Iris pigment epithelial cell (primary cell): ENCODE measurements around the gene SLC25A26.
"Not testable (repeated sequence)": the region's sequence is repeated elsewhere in the genome, so short reads cannot be mapped to it uniquely, and the experiment has no call there.

ENCODE experiments used
- DNase-seq: peaks from one replicate; pipeline ENCODE4 v3.0.0-alpha.2; 2011; ENCODE audit warnings: low read depth

The SLC25A26 gene

DNA sequence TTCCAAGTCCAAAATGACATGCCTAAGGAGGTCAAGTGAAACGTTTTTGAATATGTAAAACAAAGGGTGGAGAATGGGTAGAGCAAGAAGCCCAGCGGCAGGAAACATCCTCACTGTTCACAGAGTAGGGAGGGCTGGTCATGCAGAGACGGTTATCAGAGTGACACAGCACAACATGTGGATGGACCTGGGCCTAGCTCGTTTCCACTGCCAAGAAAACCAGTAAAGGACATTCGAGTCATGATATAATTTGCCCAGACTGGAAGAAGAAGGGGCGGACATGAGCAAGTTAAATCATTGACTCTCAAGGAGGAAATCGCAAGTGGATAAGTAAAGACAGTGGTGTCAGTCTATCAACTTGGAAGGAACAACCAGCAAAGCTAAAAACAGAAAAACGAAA is 190.7 kb downstream of the SLC25A26 start:
- no peak for DNase-seq

DNA sequence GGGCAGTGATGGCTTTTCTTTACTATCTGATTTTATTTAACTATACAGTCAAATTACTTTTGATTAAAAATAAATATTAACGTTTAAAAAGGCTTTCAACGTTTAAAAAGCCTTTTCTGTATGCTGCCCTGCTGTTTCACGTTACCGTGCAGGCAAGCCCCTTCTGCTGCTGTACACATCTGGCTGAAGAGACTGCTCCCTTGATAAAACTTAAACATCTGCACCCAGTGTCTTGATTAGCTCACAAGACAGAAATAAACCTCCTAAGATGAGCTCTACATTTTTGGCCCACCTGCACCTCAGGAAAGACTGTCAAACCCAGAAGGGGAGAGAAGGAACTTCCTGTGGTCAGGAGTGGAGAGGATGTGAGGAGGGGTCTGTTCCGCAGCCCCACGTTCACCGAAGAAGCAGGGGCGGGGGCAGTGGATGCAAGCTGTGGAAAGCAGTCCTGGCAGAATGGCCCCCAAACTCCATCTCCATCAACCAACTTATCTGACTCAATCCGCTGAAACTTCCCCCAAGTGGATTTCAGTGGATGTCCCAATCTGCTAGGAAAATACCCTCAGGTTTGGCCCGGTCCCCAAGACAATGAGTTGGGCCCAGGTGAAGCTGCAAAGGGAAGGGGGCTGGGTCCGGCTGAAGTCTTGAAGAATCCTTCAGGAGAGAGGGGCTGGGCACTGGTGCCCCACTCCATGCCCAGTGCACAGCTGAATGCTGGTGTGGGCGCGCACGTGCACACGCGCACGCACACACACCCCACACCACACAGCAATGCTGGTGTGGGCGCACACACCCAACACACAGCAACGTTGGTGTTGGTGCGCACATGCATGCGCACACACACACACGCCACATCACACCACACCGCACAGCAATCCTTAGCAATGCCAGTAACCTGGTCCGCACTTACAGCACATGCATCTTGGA is 191.4 kb downstream of the SLC25A26 start:
- no peak for DNase-seq

DNA sequence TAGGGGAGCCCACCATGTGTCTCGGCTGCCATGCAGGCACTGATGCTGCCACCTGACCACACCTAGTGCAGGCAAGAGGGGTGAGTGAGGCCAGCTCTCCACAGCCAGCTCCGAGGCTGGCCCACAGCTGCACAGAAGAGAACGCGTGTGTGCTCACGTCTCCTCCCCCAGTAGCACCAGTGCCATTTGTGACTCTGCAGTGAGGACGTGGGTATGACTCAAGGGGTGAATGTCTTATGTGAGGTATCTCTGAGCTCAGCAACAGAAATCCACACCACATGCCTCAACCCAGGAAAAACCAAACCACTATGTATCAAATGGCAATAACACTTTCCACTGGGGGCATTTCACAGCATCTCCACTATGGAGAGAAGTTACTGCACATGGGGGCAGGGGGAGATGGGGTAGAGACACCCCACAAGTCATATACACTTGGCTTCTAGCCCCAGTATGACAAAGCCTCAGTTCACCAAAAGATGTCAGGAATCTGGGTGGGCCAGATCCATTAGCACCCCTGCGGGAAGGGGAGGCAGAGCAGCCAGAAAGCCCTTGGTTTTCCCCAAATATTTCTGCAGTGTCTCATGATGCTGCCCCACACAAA is 192.4 kb downstream of the SLC25A26 start:
- peak; percentile 59 for DNase-seq

DNA sequence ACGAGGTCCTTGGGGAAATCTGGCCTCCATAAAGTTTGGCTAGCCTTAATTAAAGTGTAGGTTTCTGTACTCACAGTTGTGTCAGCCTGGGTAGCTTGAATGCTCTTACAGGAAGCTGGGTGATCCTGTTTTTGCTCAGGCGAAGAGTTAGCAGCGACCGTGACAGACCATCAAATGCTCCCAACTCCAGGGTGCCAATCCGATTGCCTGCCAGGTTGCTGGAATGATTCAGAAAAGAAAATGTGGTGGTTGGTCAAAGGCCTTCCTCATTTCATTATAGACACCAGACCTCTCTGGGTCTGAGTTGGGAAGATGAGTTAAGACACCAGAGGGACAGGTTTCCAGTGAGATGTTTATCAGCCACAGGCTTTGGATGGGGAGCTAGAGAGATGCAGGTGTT is 194.0 kb downstream of the SLC25A26 start:
- no peak for DNase-seq

DNA sequence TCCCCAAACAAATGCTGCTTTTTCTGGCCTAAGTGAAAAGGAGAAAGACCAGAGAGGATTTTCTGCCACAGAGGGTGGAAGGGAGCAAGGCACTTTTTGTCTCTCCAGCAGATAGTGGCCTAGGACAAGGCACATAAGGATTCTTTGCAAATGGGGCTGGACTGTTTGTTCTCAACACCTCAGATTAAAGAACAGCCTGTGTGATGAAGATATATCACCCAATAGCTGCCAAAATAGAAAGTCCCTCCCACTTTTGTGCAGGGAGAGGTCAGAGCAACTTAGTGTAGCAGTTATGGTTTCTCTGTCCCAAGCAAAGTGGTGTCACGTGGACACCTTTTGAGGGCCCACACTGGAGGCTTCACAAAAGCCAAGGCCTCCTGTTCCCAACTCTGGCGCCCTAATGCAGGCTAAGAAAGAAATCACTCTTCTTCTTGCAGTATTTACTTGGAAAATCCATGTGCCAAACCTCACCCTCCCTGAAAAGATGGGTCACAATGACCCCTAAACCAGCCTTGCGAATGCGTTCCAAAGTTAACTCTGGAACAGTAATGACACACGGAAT is 195.1 kb downstream of the SLC25A26 start:
- no peak for DNase-seq

DNA sequence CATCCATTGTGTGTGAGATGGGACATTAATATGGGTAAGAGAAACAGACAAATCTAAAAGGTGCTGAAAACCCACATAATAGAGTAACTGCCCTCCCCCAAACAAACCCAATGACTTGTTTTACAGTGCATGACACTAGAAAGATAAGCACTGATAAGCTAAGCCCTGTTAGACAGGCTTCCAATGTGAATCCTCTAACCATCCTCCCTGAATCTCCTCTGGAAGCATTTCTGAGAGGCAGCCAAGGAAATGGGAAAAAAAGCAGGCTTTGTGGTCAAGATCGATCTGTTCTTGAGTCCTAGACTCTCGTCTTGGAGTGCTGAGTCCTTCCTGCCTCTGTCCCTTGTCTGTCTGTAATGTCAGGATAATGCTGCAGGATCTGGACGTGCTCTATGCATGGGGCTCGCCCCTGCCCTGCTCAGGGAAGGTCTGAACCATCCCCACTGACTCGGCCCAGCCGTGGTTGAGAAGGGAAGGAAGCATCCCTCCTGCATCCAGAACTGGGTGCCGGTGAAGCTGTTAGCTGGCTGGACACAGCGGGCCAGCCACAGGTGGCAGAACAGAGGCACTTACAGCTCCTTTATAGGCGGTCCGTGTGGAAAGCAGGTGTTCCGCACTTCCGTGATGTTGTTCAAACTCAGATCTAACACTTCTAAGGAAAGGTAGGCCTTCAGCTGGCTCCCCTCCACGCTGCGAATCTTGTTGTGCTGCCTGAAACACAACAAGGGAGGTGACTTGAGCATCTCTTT is 195.9 kb downstream of the SLC25A26 start:
- DNase-seq: no peak

DNA sequence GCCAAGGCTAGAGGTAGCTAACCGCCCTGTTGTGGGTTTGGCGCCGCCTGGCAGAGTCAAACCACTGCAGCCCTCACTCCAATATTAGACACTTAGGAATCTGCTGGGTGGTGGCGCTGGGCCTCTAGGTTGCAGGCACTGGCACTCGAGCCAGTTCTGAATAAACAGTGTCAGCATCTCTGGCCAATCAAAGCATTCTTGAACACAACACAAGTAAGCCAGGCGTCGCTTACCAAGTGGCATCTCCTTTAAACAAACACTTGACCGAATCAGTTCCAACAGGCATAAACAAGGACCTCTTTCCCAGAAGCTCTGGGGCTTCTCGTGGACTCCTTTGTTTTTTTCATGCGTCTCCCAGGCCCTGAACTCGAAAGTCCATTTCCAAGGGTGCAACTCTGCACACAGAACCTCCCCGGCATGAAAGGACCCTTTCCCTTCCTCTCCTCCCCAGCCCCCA is 197.7 kb downstream of the SLC25A26 start:
- DNase-seq: no peak

DNA sequence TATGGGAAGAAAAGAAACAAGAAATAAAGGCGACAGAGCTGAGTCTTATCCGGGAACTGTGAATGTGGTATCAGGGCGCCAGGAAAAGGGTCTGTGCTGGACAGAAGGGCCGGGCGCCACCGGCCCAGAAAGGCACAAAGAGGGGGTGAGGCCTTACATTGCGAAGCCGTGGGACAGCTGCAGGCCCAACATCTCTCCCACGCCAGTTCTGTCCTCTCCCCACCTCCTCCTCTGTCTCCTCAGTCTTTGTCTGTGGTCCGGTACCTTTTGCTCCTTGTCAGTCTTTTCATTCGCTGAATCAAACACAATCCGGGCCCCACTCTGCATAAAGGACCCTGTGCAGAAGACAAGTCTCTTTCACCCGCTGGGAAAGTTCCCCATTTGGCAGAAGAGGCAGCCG is 198.2 kb downstream of the SLC25A26 start:
- no peak for DNase-seq

DNA sequence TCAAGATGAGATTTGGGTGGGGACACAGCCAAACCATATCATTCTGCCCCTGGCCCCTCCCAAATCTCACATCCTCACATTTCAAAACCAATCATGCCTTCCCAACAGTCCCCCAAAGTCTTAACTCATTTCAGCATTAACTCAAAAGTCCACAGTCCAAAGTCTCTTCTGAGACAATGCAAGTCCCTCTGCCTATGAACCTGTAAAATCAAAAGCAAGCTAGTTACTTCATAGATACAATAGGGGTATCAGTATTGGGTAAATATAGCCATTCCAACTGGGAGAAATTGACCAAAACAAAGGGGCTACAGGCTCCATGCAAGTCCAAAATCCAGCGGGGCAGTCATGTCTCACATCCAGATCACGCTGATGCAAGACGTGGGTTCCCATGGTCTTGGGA is 200.3 kb downstream of the SLC25A26 start:
- DNase-seq: not testable (repeated sequence)

DNA sequence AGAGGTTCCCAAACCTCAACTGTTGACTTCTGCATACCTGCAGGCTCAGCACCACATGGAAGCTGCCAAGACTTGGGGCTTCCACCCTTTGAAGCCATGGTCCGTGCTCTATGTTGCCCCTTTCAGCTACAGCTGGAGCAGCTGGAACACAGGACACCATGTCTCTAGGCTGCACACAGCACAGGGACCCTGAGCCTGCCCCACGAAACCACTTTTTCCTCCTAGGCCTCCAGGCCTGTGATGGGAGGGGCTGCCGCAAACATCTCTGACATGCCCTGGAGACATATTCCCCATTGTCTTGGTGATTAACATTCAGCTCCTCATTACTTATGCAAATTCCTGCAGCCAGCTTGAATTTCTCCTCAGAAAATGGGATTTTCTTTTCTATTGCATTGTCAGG is 201.1 kb downstream of the SLC25A26 start:
- DNase-seq: not testable (repeated sequence)

DNA sequence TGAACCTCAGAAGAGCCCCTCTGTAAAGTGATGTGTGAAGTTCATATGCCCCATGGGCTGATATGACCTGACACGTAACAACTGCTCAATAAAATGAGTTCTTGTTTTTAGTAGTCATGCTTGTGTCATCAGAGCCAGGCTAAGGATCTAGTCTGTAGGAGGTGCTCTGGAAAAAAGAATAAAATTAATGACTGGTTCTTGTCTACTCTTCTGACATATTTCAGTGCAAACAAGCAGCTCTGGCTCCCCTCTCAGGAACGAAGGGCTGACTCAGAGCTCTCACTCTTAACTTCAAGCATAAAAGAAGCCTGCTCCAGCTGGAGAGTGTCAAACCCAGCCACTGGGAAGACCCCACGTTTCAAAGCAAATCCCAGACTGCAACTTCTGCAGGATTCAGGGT is 203.0 kb downstream of the SLC25A26 start:
- DNase-seq: peak; percentile 87

DNA sequence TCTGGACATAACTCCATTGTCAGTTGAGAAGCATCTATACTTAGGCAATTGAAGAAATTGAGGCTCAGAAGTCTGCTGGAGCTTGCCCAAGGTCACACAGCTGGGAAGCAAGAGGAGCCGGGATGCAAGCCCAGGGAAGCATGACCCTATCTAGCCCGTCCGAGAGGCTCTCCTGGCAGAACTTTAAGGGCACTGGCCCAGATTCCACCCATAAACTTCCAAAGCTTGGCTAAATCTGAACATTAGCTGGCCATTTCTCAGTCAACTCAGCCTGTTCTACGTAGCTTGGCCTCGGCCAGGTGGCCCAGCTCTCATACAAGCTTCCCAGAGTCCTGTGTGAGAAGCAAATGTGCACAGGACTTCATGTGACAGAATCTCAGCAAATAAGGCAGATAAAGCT is 204.2 kb downstream of the SLC25A26 start:
- no peak for DNase-seq

DNA sequence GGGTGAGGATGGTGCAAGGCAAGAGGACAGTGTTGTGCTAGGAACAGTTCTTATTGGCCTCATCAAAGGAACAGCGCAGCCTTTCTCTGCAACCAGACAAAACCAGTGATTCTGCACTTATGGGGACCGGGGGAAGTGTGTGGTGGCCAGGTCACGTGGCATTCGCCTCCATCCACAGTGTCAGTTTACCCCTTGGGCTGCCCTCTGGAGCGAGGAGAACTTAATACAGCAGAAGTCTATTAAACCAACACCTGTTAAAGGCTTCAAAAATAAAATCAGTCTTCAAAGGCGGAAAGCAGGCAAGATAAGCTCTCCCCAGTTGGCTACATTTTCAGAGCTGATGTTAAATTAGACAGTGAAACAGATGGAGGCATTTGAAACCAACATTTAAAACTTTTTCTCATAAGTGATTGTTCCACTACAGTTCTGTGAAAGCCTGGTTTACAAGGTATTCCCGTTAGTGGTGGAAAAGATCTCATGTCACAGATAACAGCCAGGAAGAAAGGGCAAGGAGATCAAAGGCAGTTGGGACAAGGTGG is 204.8 kb downstream of the SLC25A26 start:
- no peak for DNase-seq

DNA sequence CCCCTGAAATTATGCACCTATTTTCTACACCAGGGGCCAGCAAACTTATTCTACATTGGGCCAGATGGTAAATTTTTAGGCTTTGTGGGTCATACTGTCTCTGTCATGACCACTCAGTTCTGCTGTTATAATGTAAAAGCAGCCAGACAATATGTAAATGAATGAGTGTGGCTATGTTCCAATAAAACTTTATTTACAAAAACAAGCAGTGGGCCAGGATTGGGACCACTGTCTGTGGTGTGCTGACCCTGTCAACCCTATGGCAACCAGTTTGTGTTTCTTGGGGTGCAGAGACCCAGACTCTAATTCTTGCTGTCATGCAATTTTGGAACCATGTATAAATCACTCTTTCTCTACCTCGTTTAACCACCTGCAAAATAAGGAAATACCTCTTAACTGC is 205.3 kb downstream of the SLC25A26 start:
- no peak for DNase-seq

DNA sequence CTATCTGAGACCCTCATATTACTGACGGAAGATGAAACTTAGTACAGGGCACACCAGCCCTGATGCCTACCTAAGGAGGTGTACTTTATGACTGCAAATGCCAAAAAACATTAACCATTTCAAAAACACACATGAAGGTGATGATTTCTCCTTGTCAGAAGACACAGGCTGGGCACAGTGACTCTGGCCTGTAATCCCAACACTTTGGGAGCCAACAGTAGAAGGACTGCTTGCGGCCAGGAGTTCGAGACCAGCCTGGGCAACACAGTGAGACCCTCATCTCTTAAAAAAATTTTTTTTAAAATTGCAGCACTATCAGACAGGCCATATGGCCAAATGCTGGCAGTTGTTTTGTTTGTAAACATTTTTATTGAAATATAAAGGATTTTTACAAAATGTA is 206.6 kb downstream of the SLC25A26 start:
- DNase-seq: no peak

DNA sequence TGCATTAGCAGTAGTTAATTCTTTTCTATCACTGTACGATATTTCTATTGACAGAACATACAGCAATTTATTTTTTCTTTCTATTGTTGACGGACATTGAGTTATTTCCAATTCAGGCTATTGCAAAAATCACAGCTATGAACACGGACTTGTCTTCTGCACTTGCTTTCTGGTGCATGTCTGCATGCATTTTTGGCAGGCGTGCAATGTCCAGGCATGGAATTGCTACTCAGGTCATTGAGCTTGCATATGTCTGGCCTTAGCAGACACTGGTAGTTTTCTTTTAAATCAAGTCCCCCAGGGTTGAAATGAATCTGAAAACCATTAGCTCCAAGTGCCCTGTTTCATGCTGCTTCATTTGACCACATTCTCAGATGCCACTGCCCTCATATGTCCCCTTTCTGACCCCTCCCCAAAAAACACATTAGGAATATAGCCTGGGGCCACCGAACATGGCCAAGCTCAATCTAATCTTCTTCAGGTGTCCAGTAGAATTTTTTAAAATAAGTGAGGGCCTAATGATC is 207.2 kb downstream of the SLC25A26 start:
- DNase-seq: no peak
